Neural progenitor cell (in vitro differentiated cells): Measurements from ENCODE around the gene RAB5B. TPM values are rescaled to one million over a fixed set of nuclear protein-coding genes. Genes with fewer than 3 reads are reported as not detected.

Source experiments
- DNase-seq: peaks from one replicate; pipeline ENCODE4 v3.0.0-alpha.2; 2016; ENCODE audit warnings: low spot score
- H2AFZ ChIP-seq: fragments of 200-600 bp; sonication (generic); replicated peaks from 2 replicates; pipeline ENCODE4 v1.6.1; 2016; ENCODE audit warnings: antibody characterized with exemption
- H3F3A ChIP-seq: fragments of 200-600 bp; sonication (generic); 2 replicates; pipeline ENCODE4 v1.6.1; 2016; ENCODE audit warnings: antibody characterized with exemption, low read depth
- H3K27ac ChIP-seq: fragments of 200-600 bp; sonication (generic); 2 replicates; pipeline ENCODE4 v1.5.1; 2016; ENCODE audit warnings: mild to moderate bottlenecking
- H3K27me3 ChIP-seq: fragments of 200-600 bp; sonication (generic); 2 replicates; pipeline ENCODE4 v1.6.1; 2016; ENCODE audit warnings: mild to moderate bottlenecking, moderate library complexity
- H3K36me3 ChIP-seq: fragments of 200-600 bp; sonication (generic); 2 replicates; pipeline ENCODE4 v1.5.1; 2016
- H3K4me1 ChIP-seq: fragments of 200-600 bp; sonication (generic); 2 replicates; pipeline ENCODE4 v1.6.1; 2016; ENCODE audit warnings: mixed run types
- H3K4me2 ChIP-seq: fragments of 200-600 bp; sonication (generic); 2 replicates; pipeline ENCODE4 v1.6.1; 2016
- H3K4me3 ChIP-seq: fragments of 200-600 bp; sonication (generic); 2 replicates; pipeline ENCODE4 v1.5.1; 2016
- H3K79me2 ChIP-seq: fragments of 200-600 bp; sonication (generic); 2 replicates; pipeline ENCODE4 v1.6.1; 2016; ENCODE audit warnings: low read depth
- H3K9ac ChIP-seq: fragments of 200-600 bp; sonication (generic); 2 replicates; pipeline ENCODE4 v1.6.1; 2016
- H3K9me3 ChIP-seq: fragments of 200-600 bp; sonication (generic); 2 replicates; pipeline ENCODE4 v1.5.1; 2016; ENCODE audit warnings: low read depth
- H4K20me1 ChIP-seq: fragments of 200-600 bp; sonication (generic); 2 replicates; pipeline ENCODE4 v1.6.1; 2016; ENCODE audit warnings: low read depth
- H3K27ac Mint-ChIP-seq: 3 replicates; pipeline ENCODE4 v1.8.0; 2021; ENCODE audit warnings: mixed read lengths
- H3K27me3 Mint-ChIP-seq: 2 replicates; pipeline ENCODE4 v1.8.0; 2022; ENCODE audit warnings: low read depth, mild to moderate bottlenecking, inconsistent platforms, moderate library complexity, mixed read lengths; ENCODE audit not compliant: insufficient read depth
- H3K36me3 Mint-ChIP-seq: 3 replicates; pipeline ENCODE4 v1.8.0; 2021; ENCODE audit warnings: mixed read lengths
- H3K4me1 Mint-ChIP-seq: 3 replicates; pipeline ENCODE4 v1.8.0; 2021; ENCODE audit warnings: mixed read lengths
- H3K4me3 Mint-ChIP-seq: 3 replicates; pipeline ENCODE4 v1.8.0; 2021; ENCODE audit warnings: mild to moderate bottlenecking, moderate library complexity, mixed read lengths
- H3K9me3 Mint-ChIP-seq: 3 replicates; pipeline ENCODE4 v1.8.0; 2020; ENCODE audit warnings: mixed read lengths
- CTCF ChIP-seq: fragments of 200-600 bp; sonication (generic); IDR thresholded peaks from 2 replicates; pipeline ENCODE4 v1.5.1; 2017; ENCODE audit warnings: antibody characterized with exemption, mild to moderate bottlenecking
- EZH2 ChIP-seq: fragments of 200-600 bp; sonication (generic); IDR thresholded peaks from 2 replicates; pipeline ENCODE4 v1.6.1; 2017; ENCODE audit warnings: antibody characterized with exemption, mild to moderate bottlenecking, moderate library complexity
- EZH2phosphoT487 ChIP-seq: fragments of 200-600 bp; sonication (generic); IDR thresholded peaks from 2 replicates; pipeline ENCODE4 v1.6.1; 2017; ENCODE audit warnings: antibody characterized with exemption
- total RNA-seq: library from RNA; depleted of rRNA; stranded (reverse); fragments of >200 nt; gene quantifications from 2 replicates; pipeline ENCODE4 v1.2.3, GENCODE V29; 2015; ENCODE audit warnings: low replicate concordance

The RAB5B gene
- total RNA-seq, 1 donor from 2014 or later = 62.9 TPM

GRCh38 chr12:55934773-55935172, 39.1 kb upstream of the RAB5B start:
- Histone ChIP-seq H4K20me1 (no peaks in the 10 kb centered on the region), H3F3A (peaks cover 9% of the 10 kb centered on the region), H3K9me3 (no peaks in the 10 kb centered on the region), H3K9ac (no peak overlapping the region), H3K27me3 (peaks cover 45% of the 10 kb centered on the region), H3K4me1 (peaks cover under 1% of the 10 kb centered on the region), H3K36me3 (no peaks in the 10 kb centered on the region), H2AFZ (no peak overlapping the region), H3K4me3 (no peak overlapping the region), H3K79me2 (no peaks in the 10 kb centered on the region), H3K4me2 (no peak overlapping the region), H3K27ac (no peak overlapping the region)
- no peak overlapping the region for H3K4me3 Mint-ChIP-seq
- DNase-seq = no peak
- H3K36me3 Mint-ChIP-seq = no peaks in the 10 kb centered on the region
- peaks cover 29% of the 10 kb centered on the region for H3K27me3 Mint-ChIP-seq
- no peak overlapping the region for H3K27ac Mint-ChIP-seq
- TF ChIP-seq EZH2 (no peak), EZH2phosphoT487 (no peak), CTCF (no peak)
- no peaks in the 10 kb centered on the region for H3K9me3 Mint-ChIP-seq
- H3K4me1 Mint-ChIP-seq = peaks cover 24% of the 10 kb centered on the region

DNA sequence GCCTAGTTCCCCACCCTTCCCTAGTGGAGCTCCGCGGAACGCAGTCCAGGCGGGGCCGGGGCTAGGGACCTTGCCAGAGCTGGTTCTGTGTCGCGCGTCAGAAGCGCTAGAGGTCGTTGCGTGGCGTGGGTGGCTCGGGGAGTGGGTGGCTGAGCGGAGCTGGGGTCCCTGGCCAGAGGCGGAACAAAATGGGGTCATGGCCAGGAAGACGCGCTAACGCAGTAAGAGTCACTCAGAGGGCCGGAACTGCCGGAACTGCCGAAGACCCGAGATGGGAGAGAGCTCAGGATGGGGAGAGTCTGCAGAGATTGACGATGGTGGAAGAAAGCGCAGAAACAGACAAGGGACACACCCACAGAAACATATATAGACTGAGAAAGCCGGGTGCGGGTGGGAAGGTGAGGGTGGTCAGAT, 38.1 kb upstream of the RAB5B start:
- no peak overlapping the region for H3K4me2 ChIP-seq

GRCh38 chr12:55937981-55938380, 35.9 kb upstream of the RAB5B start:
- no peak overlapping the region for H3K9ac ChIP-seq
- no peak for TF ChIP-seq CTCF
- TF ChIP-seq EZH2phosphoT487 = no peak
- TF ChIP-seq EZH2 = no peak
- H4K20me1 ChIP-seq = no peaks in the 10 kb centered on the region
- H3K4me1 ChIP-seq = peaks cover 7% of the 10 kb centered on the region
- no peak overlapping the region for H3K4me2 ChIP-seq
- Mint-ChIP-seq H3K4me3 (no peak overlapping the region), H3K4me1 (peaks cover 12% of the 10 kb centered on the region), H3K27me3 (peaks cover 16% of the 10 kb centered on the region), H3K27ac (no peak overlapping the region), H3K36me3 (no peaks in the 10 kb centered on the region), H3K9me3 (no peaks in the 10 kb centered on the region)
- DNase-seq = no peak
- no peak overlapping the region for H3K4me3 ChIP-seq
- no peaks in the 10 kb centered on the region for H3K36me3 ChIP-seq
- H3F3A ChIP-seq = no peaks in the 10 kb centered on the region
- no peaks in the 10 kb centered on the region for H3K79me2 ChIP-seq
- no peaks in the 10 kb centered on the region for H3K9me3 ChIP-seq
- no peak overlapping the region for H3K27ac ChIP-seq
- no peak overlapping the region for H2AFZ ChIP-seq
- peaks cover 26% of the 10 kb centered on the region for H3K27me3 ChIP-seq

More for the DNA sequence above, 38.1 kb upstream of the RAB5B start:
- no peaks in the 10 kb centered on the region for H3K9me3 Mint-ChIP-seq
- no peak overlapping the region for H3K9ac ChIP-seq
- no peak for DNase-seq
- H3K4me3 ChIP-seq = no peak overlapping the region
- H3K27ac Mint-ChIP-seq = no peak overlapping the region
- H3K9me3 ChIP-seq = no peaks in the 10 kb centered on the region
- no peak overlapping the region for H3K4me3 Mint-ChIP-seq
- H3K27me3 Mint-ChIP-seq = peaks cover 31% of the 10 kb centered on the region
- H3K79me2 ChIP-seq = no peaks in the 10 kb centered on the region
- no peaks in the 10 kb centered on the region for H3K36me3 Mint-ChIP-seq
- no peak overlapping the region for H2AFZ ChIP-seq
- no peaks in the 10 kb centered on the region for H3K36me3 ChIP-seq
- peaks cover 7% of the 10 kb centered on the region for H3K4me1 ChIP-seq
- H3K27ac ChIP-seq = no peak overlapping the region
- H4K20me1 ChIP-seq = no peaks in the 10 kb centered on the region
- no peak for TF ChIP-seq CTCF
- no peak for TF ChIP-seq EZH2
- no peak for TF ChIP-seq EZH2phosphoT487
- H3K4me1 Mint-ChIP-seq = peaks cover 27% of the 10 kb centered on the region
- peaks cover 45% of the 10 kb centered on the region for H3K27me3 ChIP-seq
- peaks cover 5% of the 10 kb centered on the region for H3F3A ChIP-seq
